HL-60 (cell line): ENCODE measurements around the gene ATXN3.

ENCODE experiments used
- DNase-seq, 2 experiments: peaks; one replicate each; pipeline ENCODE4 v3.0.0-alpha.2; 2010 to 2020; ENCODE audit warnings: low read depth in 1 of 2, low spot score in 1 of 2
- H3K27ac ChIP-seq: fragments of 250-450 bp; sonication (Bioruptor Pico); replicated peaks from 2 replicates; pipeline ENCODE4 v1.5.1; 2020; ENCODE audit warnings: mild to moderate bottlenecking, moderate library complexity
- H3K27me3 ChIP-seq: fragments of 250-450 bp; sonication (Bioruptor Pico); 2 replicates; pipeline ENCODE4 v1.5.1; 2021; ENCODE audit warnings: mild to moderate bottlenecking, moderate library complexity; ENCODE audit not compliant: insufficient read depth, poor library complexity, severe bottlenecking
- H3K4me3 ChIP-seq: replicated peaks from 2 replicates; pipeline ENCODE4 v1.5.1; 2011; ENCODE audit warnings: mild to moderate bottlenecking, control low read depth, low read length; ENCODE audit not compliant: insufficient read depth
- GABPA ChIP-seq: IDR thresholded peaks from 2 replicates; pipeline ENCODE4 v1.6.1; 2012; ENCODE audit warnings: low read depth
- POLR2AphosphoS5 ChIP-seq: IDR thresholded peaks from 2 replicates; pipeline ENCODE4 v1.6.1; 2012; ENCODE audit warnings: low read depth
- SPI1 ChIP-seq: IDR thresholded peaks from 2 replicates; pipeline ENCODE4 v1.6.1; 2012; ENCODE audit warnings: low read depth, mild to moderate bottlenecking, borderline replicate concordance
- long read RNA-seq: library from polyadenylated mRNA; unstranded; transcript quantifications from one replicate; pipeline ENCODE4 v2.0.0, GENCODE V29; 2020
- TF ChIP-seq, protein P1 (sequence below): IDR thresholded peaks from 2 replicates; pipeline ENCODE4 v1.6.1; 2012; ENCODE audit warnings: low read depth; ENCODE audit not compliant: insufficient replicate concordance
- TF ChIP-seq, protein P2 (sequence below): IDR thresholded peaks from one replicate; pipeline ENCODE4 v1.5.1; 2011; ENCODE audit warnings: low read length, control low read depth, inconsistent platforms; ENCODE audit not compliant: insufficient read depth

Gene ATXN3
- long read RNA-seq, full-length matches to known transcripts, result 61 of 82 reads
- long read RNA-seq, partial matches to known transcripts, result 2 of 82 reads
- long read RNA-seq, other reads (novel, unspliced or antisense), result 19 of 82 reads

DNA sequence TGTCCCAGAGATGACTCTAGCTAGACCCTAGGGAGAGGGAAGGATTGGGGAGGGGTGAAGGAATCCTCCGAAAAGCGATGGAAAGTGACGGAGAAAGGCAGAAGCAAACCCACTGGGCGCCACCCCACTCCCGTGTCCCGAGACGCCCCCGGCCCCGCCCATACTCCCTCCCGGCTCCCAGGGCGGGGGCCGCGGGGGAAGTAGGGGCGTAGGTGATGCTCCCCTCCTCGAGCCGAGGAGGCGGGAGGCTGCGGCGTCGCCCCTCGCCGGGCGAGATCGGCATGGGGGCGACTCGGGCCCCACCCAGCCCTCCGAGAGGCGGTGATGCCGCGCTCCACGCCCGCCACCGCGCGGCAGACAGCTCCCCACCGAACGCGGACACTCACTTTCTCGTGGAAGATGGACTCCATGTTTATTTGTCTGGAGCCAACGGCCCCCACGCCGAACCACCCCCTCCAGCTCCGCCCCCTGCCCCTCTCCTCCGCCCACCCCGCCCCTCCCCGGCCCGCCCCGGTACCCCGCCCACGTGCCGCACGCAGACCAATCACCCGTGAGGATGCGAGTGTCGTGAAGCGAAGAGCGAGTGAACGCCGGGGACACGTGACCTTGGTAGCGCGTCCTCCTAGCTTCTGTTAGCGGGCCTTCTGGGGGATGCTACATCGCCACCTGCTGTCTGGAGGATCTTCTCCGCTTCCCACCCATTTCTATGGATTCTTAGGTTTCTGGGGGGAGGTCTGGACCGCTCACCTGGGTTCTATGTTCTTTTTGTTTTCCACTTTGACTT is at the start of gene ATXN3:
Gene ATXN3 (minus strand): TSS at position 440 of the 784 bp plus-strand sequence. CDS start 30 bp downstream, at position 410.
- peak; percentile 96 to 98 for DNase-seq
- TF ChIP-seq, protein P1, sequence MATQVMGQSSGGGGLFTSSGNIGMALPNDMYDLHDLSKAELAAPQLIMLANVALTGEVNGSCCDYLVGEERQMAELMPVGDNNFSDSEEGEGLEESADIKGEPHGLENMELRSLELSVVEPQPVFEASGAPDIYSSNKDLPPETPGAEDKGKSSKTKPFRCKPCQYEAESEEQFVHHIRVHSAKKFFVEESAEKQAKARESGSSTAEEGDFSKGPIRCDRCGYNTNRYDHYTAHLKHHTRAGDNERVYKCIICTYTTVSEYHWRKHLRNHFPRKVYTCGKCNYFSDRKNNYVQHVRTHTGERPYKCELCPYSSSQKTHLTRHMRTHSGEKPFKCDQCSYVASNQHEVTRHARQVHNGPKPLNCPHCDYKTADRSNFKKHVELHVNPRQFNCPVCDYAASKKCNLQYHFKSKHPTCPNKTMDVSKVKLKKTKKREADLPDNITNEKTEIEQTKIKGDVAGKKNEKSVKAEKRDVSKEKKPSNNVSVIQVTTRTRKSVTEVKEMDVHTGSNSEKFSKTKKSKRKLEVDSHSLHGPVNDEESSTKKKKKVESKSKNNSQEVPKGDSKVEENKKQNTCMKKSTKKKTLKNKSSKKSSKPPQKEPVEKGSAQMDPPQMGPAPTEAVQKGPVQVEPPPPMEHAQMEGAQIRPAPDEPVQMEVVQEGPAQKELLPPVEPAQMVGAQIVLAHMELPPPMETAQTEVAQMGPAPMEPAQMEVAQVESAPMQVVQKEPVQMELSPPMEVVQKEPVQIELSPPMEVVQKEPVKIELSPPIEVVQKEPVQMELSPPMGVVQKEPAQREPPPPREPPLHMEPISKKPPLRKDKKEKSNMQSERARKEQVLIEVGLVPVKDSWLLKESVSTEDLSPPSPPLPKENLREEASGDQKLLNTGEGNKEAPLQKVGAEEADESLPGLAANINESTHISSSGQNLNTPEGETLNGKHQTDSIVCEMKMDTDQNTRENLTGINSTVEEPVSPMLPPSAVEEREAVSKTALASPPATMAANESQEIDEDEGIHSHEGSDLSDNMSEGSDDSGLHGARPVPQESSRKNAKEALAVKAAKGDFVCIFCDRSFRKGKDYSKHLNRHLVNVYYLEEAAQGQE, result no peak
- TF ChIP-seq, protein P2, sequence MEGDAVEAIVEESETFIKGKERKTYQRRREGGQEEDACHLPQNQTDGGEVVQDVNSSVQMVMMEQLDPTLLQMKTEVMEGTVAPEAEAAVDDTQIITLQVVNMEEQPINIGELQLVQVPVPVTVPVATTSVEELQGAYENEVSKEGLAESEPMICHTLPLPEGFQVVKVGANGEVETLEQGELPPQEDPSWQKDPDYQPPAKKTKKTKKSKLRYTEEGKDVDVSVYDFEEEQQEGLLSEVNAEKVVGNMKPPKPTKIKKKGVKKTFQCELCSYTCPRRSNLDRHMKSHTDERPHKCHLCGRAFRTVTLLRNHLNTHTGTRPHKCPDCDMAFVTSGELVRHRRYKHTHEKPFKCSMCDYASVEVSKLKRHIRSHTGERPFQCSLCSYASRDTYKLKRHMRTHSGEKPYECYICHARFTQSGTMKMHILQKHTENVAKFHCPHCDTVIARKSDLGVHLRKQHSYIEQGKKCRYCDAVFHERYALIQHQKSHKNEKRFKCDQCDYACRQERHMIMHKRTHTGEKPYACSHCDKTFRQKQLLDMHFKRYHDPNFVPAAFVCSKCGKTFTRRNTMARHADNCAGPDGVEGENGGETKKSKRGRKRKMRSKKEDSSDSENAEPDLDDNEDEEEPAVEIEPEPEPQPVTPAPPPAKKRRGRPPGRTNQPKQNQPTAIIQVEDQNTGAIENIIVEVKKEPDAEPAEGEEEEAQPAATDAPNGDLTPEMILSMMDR, result peak; percentile 91
- TF ChIP-seq SPI1 (no peak), GABPA (no peak), POLR2AphosphoS5 (no peak; the same call in 1 of the 2 replicates)
- no peaks in the 10 kb centered on the region for H3K27me3 ChIP-seq
- peak within 1 kb of the TSS; percentile 82 for H3K27ac ChIP-seq
- peak within 1 kb of the TSS; percentile 97 for H3K4me3 ChIP-seq

DNA sequence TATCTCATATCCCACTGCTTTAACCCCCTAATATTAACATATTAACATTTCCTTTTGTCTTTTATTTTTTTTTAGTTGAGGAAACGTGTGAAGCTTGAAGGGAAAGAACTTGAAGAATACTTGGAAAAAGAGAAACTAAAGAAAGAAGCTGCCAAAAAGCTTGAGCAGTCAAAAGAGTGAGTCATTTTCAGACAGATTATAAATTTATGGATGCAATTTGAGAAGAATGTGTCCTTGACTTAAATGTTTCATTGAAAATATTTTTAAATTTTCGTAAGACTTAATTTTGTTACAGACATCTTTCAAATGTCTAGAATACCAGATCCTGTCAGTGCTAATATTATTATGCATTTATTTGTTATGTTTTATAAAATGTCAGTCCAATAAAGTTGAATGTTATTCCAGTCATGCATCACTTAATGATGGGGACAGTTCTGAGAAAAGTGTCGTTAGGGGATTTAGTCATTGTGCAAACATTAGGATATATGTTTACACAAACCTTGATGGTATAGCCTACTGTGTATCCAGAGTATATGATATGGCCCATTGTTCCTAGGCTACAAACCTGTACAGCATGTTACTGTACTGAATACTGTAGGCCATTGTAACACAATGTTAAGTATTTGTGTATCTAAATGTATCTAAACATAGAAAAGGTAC is 48.0 kb upstream of the ATXN3 start:
- H3K4me3 ChIP-seq, result no peak overlapping the region
- TF ChIP-seq, protein P2, result no peak
- TF ChIP-seq POLR2AphosphoS5, result no peak
- TF ChIP-seq GABPA, result no peak
- no peak for TF ChIP-seq SPI1
- TF ChIP-seq, protein P1, result no peak
- no peak overlapping the region for H3K27ac ChIP-seq
- H3K27me3 ChIP-seq, result no peaks in the 10 kb centered on the region
- no peak for DNase-seq

DNA sequence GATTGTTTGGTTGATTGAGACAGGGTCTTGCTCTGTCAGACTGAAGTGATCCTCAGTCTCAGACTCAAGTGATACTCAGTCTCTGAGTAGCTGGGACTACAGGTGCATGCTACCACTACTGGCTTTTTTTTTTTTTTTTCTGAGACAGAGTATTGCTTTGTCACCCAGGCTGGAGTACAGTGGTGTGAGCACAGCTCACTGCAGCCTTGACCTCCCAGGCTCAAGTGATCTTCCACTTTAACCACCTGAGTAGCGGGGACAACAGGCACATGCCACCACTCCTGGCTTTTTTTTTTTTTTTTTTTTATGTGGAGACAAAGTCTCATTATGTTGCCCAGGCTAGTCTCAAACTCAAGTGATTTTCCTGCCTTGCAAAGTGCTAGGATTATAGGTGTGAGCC is 47.2 kb upstream of the ATXN3 start:
- DNase-seq, result no peak
- Histone ChIP-seq H3K27ac (no peak overlapping the region), H3K4me3 (no peak overlapping the region), H3K27me3 (no peaks in the 10 kb centered on the region)
- TF ChIP-seq POLR2AphosphoS5 (no peak), SPI1 (no peak), GABPA (no peak)
- TF ChIP-seq, protein P2, result no peak
- TF ChIP-seq, protein P1, result no peak
